Uterus (tissue), 2 donors: ENCODE data around the gene CEP162.

ENCODE experiments used
- POLR2A ChIP-seq, 2 donors: fragments of 450-650 bp; IDR thresholded peaks; one replicate each; pipeline ENCODE4 v1.6.1; 2016; ENCODE audit warnings: antibody characterized with exemption in 2 of 2, mild to moderate bottlenecking in 1 of 2, moderate library complexity in 1 of 2
- TF ChIP-seq, protein P1 (sequence below), 4 experiments: fragments of 200-600 bp in 2 of 4; fragments of 450-650 bp in 2 of 4; sonication (generic) in 2 of 4; IDR thresholded peaks; one replicate each; pipeline ENCODE4 v1.5.1; 2016 to 2019; ENCODE audit warnings: antibody characterized with exemption in 4 of 4, mild to moderate bottlenecking in 2 of 4, moderate library complexity in 1 of 4

DNA sequence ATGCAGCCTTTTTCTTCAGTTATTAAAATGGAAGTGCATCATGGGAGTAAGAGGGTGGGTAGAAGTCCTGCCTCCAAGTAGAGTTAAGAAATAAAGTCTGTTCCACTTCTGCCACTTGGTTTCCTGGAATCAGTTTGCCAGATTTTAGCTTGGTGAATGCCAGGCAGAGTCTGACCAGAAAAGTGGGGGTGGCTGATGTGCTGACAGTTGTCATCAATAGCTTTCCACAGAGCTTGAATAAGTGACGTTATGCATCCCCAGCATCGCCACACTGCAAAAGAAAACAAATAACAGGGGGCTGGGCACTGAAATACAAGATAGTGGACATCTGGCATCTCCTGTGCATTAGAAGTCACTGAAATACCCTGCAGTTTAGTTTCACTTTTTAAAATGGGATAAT, 30.8 kb upstream of the CEP162 start:
- TF ChIP-seq, protein P1, sequence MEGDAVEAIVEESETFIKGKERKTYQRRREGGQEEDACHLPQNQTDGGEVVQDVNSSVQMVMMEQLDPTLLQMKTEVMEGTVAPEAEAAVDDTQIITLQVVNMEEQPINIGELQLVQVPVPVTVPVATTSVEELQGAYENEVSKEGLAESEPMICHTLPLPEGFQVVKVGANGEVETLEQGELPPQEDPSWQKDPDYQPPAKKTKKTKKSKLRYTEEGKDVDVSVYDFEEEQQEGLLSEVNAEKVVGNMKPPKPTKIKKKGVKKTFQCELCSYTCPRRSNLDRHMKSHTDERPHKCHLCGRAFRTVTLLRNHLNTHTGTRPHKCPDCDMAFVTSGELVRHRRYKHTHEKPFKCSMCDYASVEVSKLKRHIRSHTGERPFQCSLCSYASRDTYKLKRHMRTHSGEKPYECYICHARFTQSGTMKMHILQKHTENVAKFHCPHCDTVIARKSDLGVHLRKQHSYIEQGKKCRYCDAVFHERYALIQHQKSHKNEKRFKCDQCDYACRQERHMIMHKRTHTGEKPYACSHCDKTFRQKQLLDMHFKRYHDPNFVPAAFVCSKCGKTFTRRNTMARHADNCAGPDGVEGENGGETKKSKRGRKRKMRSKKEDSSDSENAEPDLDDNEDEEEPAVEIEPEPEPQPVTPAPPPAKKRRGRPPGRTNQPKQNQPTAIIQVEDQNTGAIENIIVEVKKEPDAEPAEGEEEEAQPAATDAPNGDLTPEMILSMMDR (IDR thresholded peaks at IDR 0.05) = no peak
- no peak for TF ChIP-seq POLR2A (IDR thresholded peaks at IDR 0.05)
